ENCODE measurements around the gene ZSCAN5A. TPM values are rescaled to one million over a fixed set of nuclear protein-coding genes. Genes with fewer than 3 reads are reported as not detected.
"Not testable (repeated sequence)": the region's sequence is repeated elsewhere in the genome, so short reads cannot be mapped to it uniquely, and the experiment has no call there.

The ZSCAN5A gene
- total RNA-seq, 3 donors from 2014 or later (not counting 1 experiment from before 2014, with no cell fraction given), result 6.7 to 10.2 (median 7.9) TPM

DNA sequence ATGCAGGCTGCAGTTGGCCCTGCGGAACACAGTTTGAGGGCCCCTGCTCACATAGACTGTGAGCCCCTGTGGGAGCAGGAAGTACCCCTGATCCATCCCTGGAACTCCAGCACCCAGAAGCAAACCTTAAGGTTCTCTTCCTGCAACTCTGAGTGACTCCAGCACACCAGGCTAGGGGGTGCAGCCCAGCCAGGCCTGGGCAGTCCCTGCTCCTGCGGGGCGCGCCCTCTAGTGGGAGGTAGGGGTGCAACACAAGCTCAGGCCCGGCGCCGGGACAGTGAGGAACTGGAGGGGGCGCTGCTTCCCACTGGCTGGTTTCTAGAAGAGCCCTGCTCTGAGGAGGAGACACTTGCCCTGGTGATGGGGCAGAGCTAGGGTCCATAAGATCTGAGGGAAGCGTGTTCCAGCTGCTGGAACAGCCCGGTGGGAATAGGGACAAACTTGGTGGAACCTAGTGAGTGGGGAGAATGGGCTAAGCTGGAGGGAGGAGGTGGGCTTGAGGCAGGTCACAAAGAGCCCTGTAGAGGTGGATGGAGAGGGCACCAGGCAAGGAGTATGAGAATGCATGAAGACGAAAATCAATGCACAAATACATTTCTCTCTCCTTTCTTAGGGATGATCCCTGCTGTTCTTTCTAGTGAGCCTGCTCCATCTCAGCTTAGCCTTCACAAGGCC, 5.0 kb downstream of the ZSCAN5A start:
- Histone ChIP-seq H3K27ac (ENCODE audit: low read length) (no peak overlapping the region), H3K9me3 (ENCODE audit: control insufficient read depth, insufficient read depth, low read length) (no peaks in the 10 kb centered on the region), H3K4me1 (ENCODE audit: control insufficient read depth, insufficient read depth, low read length) (peaks cover 6% of the 10 kb centered on the region), H3K36me3 (ENCODE audit: control insufficient read depth, insufficient read depth, low read length) (peaks cover 4% of the 10 kb centered on the region), H3K4me3 (ENCODE audit: low read length) (no peak overlapping the region), H3K27me3 (ENCODE audit: control insufficient read depth, insufficient read depth, low read length) (no peaks in the 10 kb centered on the region)
- Mint-ChIP-seq H3K36me3 (no peaks in the 10 kb centered on the region), H3K27ac (no peak overlapping the region), H3K4me3 (no peak overlapping the region), H3K27me3 (ENCODE audit: low read depth in 2 of 2) (no peaks in the 10 kb centered on the region), H3K4me1 (peaks cover 8 to 26% of the 10 kb centered on the region in 2 donors), H3K9me3 (no peaks in the 10 kb centered on the region)
- peak; percentile 68 for TF ChIP-seq CTCF (IDR thresholded peaks at IDR 0.05)
- WGBS (ENCODE audit: insufficient coverage), result 92% methylated on average over 11 of the region's 11 CpGs
- intact Hi-C loops (cut with micrococcal nuclease), result loop anchor here (10.0 kb wide), 1 partner anchor 655 kb away; the partner anchor contains the start of gene U2AF2
- ATAC-seq (peak; percentile 52 to 74 (median 57)), DNase-seq (peak; percentile 55 to 67)

- H3K27me3 Mint-ChIP-seq (ENCODE audit: low read depth in 2 of 2), result no peaks in the 10 kb centered on the region
- H3K27ac ChIP-seq (ENCODE audit: low read length), result no peak overlapping the region
- H3K27me3 ChIP-seq (ENCODE audit: control insufficient read depth, insufficient read depth, low read length), result no peaks in the 10 kb centered on the region
- no peak overlapping the region for H3K4me3 ChIP-seq (ENCODE audit: low read length)
- H3K4me3 Mint-ChIP-seq, result no peak overlapping the region
- ATAC-seq (no peak), DNase-seq (no peak)
- intact Hi-C loops (cut with micrococcal nuclease), result no loop called here
- 92% methylated on average over 6 of the region's 7 CpGs for WGBS (ENCODE audit: insufficient coverage)
- no peak overlapping the region for H3K27ac Mint-ChIP-seq
- H3K36me3 Mint-ChIP-seq, result no peaks in the 10 kb centered on the region
- peaks cover 4% of the 10 kb centered on the region for H3K36me3 ChIP-seq (ENCODE audit: control insufficient read depth, insufficient read depth, low read length)
- peaks cover 3 to 25% of the 10 kb centered on the region in 2 donors for H3K4me1 Mint-ChIP-seq
- H3K4me1 ChIP-seq (ENCODE audit: control insufficient read depth, insufficient read depth, low read length), result peaks cover 2% of the 10 kb centered on the region
- H3K9me3 ChIP-seq (ENCODE audit: control insufficient read depth, insufficient read depth, low read length), result no peaks in the 10 kb centered on the region
- no peaks in the 10 kb centered on the region for H3K9me3 Mint-ChIP-seq
- no peak for TF ChIP-seq CTCF (IDR thresholded peaks at IDR 0.05)
Measured at GRCh38 chr19:56308792-56309191, 5.8 kb downstream of the ZSCAN5A start.

DNA sequence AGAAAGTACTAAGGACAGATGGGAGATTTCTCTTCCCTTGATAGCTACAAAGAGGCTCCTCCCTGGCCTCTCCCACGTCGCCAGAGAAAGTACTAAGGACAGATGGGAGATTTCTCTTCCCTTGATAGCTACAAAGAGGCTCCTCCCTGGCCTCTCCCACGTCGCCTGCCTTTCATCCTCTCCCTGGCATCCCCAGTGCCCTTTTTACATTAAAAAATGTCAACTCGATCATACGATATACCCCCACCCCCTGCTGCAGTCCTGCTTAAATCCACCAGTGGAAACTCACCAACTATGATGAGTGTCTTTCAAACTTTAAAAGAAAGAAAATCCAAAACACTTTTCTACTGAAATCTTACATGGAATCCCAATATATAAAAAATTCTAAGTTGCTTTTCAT, 7.6 kb downstream of the ZSCAN5A start:
- DNase-seq; H3K27ac ChIP-seq (ENCODE audit: low read length); H3K4me1 ChIP-seq (ENCODE audit: control insufficient read depth, insufficient read depth, low read length); H3K4me3 ChIP-seq (ENCODE audit: low read length); ATAC-seq; H3K36me3 Mint-ChIP-seq; H3K4me3 Mint-ChIP-seq; H3K27me3 Mint-ChIP-seq (ENCODE audit: low read depth in 2 of 2); H3K27ac Mint-ChIP-seq; H3K36me3 ChIP-seq (ENCODE audit: control insufficient read depth, insufficient read depth, low read length); H3K9me3 Mint-ChIP-seq; H3K27me3 ChIP-seq (ENCODE audit: control insufficient read depth, insufficient read depth, low read length); H3K9me3 ChIP-seq (ENCODE audit: control insufficient read depth, insufficient read depth, low read length); intact Hi-C loops (cut with micrococcal nuclease): not testable (repeated sequence)
- 94% methylated on average over 4 of the region's 6 CpGs for WGBS (ENCODE audit: insufficient coverage)
- H3K4me1 Mint-ChIP-seq, result peaks cover 6 to 23% of the 10 kb centered on the region in 2 donors

DNA sequence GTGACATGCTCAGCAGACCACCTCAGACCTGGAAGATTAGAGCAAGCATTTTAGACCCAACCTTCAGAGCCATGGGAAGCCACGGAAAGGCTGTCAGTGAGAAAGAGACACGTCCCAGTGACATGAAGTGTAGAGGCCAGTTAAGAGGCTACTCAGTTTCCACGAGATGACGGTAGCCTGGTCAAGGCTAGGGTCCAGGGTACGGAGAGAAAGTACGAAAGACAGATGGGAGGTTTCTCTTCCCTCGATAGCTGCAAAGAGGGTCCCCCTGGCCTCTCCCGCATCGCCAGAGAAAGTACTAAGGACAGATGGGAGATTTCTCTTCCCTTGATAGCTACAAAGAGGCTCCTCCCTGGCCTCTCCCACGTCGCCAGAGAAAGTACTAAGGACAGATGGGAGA, 8.6 kb downstream of the ZSCAN5A start:
- no peaks in the 10 kb centered on the region for H3K27me3 ChIP-seq (ENCODE audit: control insufficient read depth, insufficient read depth, low read length)
- no peaks in the 10 kb centered on the region for H3K9me3 ChIP-seq (ENCODE audit: control insufficient read depth, insufficient read depth, low read length)
- Mint-ChIP-seq H3K9me3 (no peaks in the 10 kb centered on the region), H3K27me3 (ENCODE audit: low read depth in 2 of 2) (no peaks in the 10 kb centered on the region), H3K36me3 (no peaks in the 10 kb centered on the region), H3K4me1 (peaks cover 13 to 31% of the 10 kb centered on the region in 2 donors), H3K27ac (no peak overlapping the region), H3K4me3 (no peak overlapping the region)
- intact Hi-C loops (cut with micrococcal nuclease), result no loop called here
- WGBS (ENCODE audit: insufficient coverage), result 96% methylated on average over 6 of the region's 11 CpGs
- DNase-seq (no peak), ATAC-seq (no peak)
- peaks cover 17% of the 10 kb centered on the region for H3K4me1 ChIP-seq (ENCODE audit: control insufficient read depth, insufficient read depth, low read length)
- H3K36me3 ChIP-seq (ENCODE audit: control insufficient read depth, insufficient read depth, low read length), result peaks cover 4% of the 10 kb centered on the region
- TF ChIP-seq CTCF (IDR thresholded peaks at IDR 0.05), result no peak
- H3K4me3 ChIP-seq (ENCODE audit: low read length), result no peak overlapping the region
- H3K27ac ChIP-seq (ENCODE audit: low read length), result no peak overlapping the region
